NCI-H2227 treated with DMSO at 0.1 percent for 48 hours (cell line): Measurements from ENCODE around the gene PSME3.
"Not testable (repeated sequence)": the region's sequence is repeated elsewhere in the genome, so short reads cannot be mapped to it uniquely, and the experiment has no call there.

Experiments
- DNase-seq: peaks from one replicate; lab custom pipeline; 2025; lab: John Stamatoyannopoulos, UW

The PSME3 gene

DNA sequence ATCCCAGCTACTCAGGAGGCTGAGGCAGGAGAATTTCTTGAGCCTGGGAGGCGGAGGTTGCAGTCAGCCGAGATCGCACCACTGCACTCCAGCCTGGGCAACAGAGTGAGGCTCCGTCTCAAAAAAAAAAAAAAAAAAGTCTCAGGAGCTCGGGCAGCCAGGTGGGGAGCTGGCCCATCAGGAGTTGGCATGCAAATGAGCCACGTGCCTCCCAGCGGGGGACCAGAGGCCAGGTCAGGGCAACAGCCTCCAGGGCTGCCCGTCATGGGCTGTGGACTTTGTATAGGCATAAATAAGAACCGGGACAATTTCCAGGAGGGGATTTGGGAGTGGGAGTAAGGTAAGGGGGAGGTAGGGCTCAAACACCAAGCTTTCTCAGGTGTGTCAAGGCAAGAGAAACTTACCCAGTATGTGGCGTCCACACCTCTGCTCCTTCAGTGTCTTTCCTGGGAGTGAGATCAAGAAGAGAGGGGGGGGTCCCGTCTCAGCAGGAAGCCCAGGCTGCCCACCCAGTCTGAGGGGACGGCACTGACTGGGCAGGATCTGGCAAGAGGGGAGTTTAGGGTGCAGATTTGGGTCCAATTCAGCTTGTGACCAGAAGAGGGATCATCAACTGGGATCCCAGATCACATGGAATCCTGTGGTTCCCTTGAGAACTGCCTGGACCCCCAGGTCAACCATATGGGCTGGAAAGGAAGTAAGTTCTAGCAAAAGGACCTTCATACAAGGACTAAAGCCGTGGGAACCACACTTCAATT is 45.1 kb downstream of the PSME3 start:
- no peak for DNase-seq

DNA sequence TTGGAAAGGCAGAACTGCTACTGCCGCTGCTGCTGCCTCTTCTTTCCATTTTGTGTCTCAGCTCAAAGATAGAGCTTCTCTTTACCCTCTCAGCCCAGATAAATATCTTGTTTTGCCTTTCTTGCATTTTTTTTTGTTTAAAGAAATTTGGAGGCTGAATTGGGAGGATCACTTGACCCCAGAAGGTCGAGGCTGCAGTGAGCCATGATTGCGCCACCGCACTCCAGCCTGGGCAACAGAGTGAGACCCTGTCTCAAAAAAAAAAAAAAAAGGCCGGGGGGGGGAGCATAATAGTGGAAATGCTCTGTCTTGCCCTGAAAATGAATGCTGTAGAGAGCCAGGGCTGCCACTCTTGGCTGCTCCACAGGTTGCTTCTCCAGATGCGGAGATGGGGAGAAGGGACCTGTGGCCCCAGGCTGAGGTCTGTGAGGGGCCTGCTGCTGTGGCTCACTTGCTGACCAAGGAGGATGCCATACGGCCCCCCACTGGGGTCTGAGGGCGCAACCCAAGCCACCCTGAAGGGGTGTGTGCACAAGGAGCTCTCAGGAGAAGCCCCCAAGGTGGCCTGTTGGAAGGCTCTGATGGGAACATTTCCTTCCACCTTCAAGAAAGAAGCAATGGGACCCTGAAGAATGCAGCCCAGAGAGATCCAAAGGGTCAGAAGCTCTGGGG is 45.9 kb downstream of the PSME3 start:
- DNase-seq: no peak

- no peak for DNase-seq
These were observed 46.4 kb downstream of the PSME3 start for GRCh38 chr17:42879596-42879985.

DNA sequence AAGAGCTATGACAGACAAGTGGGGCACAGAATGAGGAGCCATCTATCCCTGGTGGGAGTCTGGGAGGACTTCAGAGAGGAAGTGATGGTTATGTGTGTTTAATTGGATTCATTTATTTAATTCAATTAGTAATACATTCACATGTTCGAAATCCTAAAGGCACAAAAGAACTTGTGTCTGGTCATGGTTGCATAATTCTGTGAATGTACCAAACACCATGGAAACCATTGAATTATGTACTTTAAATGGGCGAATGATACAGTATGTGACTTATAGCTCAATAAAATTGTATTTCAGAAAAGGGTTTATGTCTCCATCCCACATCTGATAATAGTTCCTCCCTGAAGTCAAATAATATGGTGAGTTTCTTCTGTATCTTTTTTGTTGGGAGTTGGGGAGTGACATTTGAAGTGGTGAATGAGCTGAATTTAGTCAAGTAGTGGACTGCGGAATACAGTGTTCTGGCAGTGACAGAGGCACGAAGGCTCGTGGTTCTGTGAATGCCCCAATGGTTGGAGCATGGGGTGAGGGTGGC is 47.6 kb downstream of the PSME3 start:
- DNase-seq: no peak

GRCh38 chr17:42881706-42882105 is 48.5 kb downstream of the PSME3 start:
- DNase-seq: not testable (repeated sequence)

GRCh38 chr17:42882166-42882565 is 49.0 kb downstream of the PSME3 start:
- DNase-seq: no peak

DNA sequence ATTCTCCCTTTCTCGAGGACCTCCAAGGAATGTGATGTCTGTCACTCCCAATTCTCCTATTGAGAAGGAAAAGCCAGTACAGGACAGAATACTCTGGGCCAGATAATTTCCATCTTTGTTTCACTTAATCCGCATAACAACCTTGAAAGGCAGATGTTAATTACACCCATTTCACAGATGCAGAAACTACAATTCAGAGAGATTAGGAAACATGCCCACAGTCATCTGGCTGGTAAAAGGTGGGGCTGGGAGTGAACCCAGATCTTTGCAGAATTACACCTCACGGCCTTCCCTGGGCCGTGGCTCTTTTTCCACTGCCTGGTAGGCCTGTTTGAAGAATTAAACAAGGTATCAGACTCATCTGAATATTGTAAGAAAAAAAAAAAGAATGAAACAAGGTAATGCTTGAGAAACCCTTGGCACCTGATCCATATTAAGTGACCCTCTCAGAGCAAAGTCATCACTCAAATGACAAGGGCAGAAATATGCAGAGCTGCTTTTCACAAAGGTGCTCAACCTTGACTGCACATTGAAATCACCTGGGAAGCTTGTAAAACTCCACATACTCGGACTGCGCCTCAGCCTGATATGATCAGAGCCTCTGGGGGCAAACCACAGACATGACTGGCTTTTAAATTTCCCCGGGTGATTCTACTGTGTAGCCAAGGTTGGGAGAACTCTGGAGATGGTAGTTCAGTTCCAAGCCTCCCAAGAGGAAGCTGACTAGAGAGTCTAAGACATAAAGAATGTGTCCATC is 50.8 kb downstream of the PSME3 start:
- DNase-seq: no peak

DNA sequence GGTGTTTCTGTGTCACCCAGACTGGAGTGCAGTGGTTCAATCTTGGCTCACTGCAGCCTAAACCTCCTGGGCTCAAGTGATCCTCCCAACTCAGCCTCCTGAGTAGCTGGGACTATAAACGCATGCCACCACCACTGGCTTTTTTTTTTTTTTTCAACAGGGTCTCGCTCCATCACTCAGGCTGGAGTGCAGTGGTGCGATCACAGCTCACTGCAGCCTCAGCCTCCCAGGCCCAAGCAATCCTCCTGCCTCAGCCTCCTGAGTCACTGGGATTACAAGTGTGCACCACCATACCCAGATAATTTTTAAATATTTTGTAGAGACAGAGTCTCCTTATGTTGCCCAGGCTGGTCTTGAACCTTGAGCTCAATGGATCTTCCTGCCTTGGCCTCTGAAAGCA is 52.6 kb downstream of the PSME3 start:
- DNase-seq: not testable (repeated sequence)

DNA sequence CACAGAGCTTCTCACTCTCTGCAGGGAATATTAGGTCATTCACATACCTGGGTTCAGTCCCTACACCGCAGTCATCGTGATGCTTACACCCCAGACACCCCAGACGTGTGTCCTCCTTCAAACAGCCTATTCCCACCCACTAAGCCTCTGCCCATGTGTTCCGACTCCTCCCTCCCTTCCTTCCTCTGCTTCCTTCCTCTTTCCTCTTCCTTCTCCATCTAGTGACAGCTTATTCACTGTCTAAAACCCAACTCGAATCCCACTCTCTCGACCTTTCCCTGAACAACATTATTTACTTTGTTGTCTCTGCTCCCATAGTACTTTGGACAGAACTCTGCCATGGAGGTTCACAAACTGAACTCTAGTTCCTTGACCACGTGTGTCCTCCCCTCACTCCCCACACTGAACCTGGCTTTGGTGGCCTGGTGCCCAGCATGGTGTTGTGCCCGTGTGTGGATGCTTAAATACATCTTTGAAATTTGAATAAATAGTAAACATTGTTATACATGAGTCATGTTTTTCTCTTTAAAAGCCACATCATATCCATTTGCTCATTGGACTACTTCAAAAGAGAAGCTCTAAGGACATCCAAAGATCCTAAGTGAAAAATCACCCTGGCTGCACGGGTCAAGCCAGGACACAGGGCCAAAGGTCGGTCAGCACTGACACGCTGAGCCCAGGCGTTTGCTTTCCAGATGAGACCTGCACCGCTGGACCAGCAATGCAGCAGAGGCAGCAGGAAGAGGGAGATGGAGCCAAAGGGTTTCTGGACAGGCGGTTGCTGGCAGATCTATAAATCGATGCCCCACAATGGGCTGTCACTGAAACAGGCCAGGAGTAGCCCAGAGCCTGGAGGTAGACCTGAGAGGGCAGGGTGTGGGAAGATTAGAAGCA is 53.3 kb downstream of the PSME3 start:
- no peak for DNase-seq

- DNase-seq: no peak
These were observed 56.6 kb downstream of the PSME3 start for GRCh38 chr17:42889809-42890208.

DNA sequence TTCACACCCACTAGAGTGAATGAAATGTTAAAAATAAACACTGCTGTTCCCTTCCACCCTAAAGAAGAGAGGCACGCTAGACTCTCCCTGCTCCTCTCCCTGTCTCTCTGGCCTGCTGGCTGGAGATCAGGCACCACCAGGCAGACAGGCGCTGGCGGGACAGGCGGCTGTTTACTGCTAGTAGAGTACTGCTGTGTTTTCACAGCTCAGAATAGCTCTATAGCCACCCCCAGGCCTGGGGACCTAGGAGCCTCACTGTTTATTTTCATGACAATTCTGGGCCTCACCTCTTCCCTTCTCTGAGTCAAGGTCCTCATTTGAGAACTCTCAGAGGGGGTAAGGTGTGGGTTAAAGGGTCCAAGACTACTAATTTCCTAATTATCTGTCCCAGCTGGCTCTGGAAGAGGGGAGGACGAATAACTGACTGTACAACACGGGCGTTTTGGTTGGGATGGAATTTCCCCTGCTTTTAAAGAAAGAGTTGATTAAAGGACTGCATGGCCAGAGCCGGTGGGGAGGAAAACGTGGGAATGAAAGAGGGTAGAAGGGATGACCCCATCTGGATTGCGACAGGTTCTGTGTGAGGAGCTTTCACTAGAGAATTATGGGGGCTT is 58.4 kb downstream of the PSME3 start:
- DNase-seq: peak; percentile 17

DNA sequence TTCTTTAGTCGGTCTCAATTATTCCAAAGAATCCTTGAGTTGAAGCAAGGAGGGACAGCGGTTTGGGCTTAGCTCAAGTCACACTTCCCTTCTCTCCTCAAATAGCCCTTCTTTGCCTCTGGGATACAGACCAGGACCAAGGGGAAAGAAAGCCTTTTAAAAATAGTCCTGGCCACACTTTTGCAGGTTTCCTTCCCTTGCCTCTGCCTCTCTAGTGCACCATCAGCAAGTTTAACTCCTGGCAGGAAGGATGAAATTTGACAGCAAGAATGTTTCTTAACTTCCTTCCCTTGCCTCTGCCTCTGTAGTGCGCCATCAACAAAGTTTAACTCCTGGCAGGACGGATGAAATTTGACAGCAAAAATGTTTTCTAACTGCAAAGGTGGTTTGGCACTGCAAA is 60.2 kb downstream of the PSME3 start:
- DNase-seq: no peak
